Mesenchymal stem cell (in vitro differentiated cells and primary cell): Measurements from ENCODE around the gene MYL4.
"Not testable (repeated sequence)": the region's sequence is repeated elsewhere in the genome, so short reads cannot be mapped to it uniquely, and the experiment has no call there.

ENCODE experiments used
- DNase-seq: peaks from one replicate; pipeline ENCODE4 v3.0.0-alpha.2; 2013
- H2AFZ ChIP-seq: one replicate; pipeline ENCODE4 v1.6.1; 2013; ENCODE audit warnings: low read depth, mild to moderate bottlenecking, control low read depth, inconsistent platforms, low read length, moderate library complexity
- H2AK5ac ChIP-seq: 2 replicates; pipeline ENCODE4 v1.6.1; 2013; ENCODE audit warnings: low read length, moderate library complexity, mild to moderate bottlenecking, inconsistent platforms; ENCODE audit not compliant: severe bottlenecking
- H2BK120ac ChIP-seq: one replicate; pipeline ENCODE4 v1.6.1; 2013; ENCODE audit warnings: low read depth, mild to moderate bottlenecking, inconsistent platforms, low read length, moderate library complexity
- H2BK12ac ChIP-seq, 2 experiments: one replicate each; pipeline ENCODE4 v1.6.1; 2013; ENCODE audit warnings: inconsistent platforms in 2 of 2, low read length in 2 of 2, mild to moderate bottlenecking in 2 of 2, moderate library complexity in 2 of 2, control low read depth in 1 of 2
- H2BK15ac ChIP-seq: one replicate; pipeline ENCODE4 v1.6.1; 2013; ENCODE audit warnings: mild to moderate bottlenecking, low read depth, inconsistent platforms; ENCODE audit not compliant: poor library complexity, severe bottlenecking
- H2BK5ac ChIP-seq: 2 replicates; pipeline ENCODE4 v1.6.1; 2013; ENCODE audit warnings: low read depth, mild to moderate bottlenecking, low read length, control low read depth, inconsistent platforms; ENCODE audit not compliant: poor library complexity, severe bottlenecking
- H3K14ac ChIP-seq, 2 experiments: one replicate each; pipeline ENCODE4 v1.6.1; 2013; ENCODE audit warnings: inconsistent platforms in 2 of 2, low read length in 2 of 2, control low read depth in 1 of 2, mild to moderate bottlenecking in 1 of 2, moderate library complexity in 1 of 2
- H3K18ac ChIP-seq, 2 experiments: one replicate each; pipeline ENCODE4 v1.6.1; 2013; ENCODE audit warnings: inconsistent platforms in 2 of 2, low read length in 2 of 2, control low read depth in 1 of 2, low read depth in 1 of 2, mild to moderate bottlenecking in 1 of 2
- H3K23ac ChIP-seq, 2 experiments: one replicate each; pipeline ENCODE4 v1.6.1; 2013; ENCODE audit warnings: inconsistent platforms in 2 of 2, low read length in 2 of 2, mild to moderate bottlenecking in 2 of 2, moderate library complexity in 2 of 2, control low read depth in 1 of 2
- H3K27ac ChIP-seq: 2 replicates; pipeline ENCODE4 v1.5.1; 2013; ENCODE audit warnings: mild to moderate bottlenecking, moderate library complexity, low read length, control low read depth, inconsistent platforms; ENCODE audit not compliant: poor library complexity, severe bottlenecking
- H3K27me3 ChIP-seq, 2 experiments: 2 replicates each; pipeline versions ENCODE4 v1.6.1 to v1.7.0; 2013; ENCODE audit warnings: low read length in 2 of 2, mild to moderate bottlenecking in 2 of 2, moderate library complexity in 2 of 2, control low read depth in 1 of 2, inconsistent platforms in 1 of 2; ENCODE audit not compliant: control insufficient read depth in 1 of 2, insufficient read depth in 1 of 2
- H3K36me3 ChIP-seq, 2 experiments: 2 replicates each; pipeline versions ENCODE4 v1.6.1 to v1.7.0; 2013; ENCODE audit warnings: low read length in 2 of 2, control low read depth in 1 of 2, inconsistent platforms in 1 of 2, low read depth in 1 of 2, mild to moderate bottlenecking in 1 of 2; ENCODE audit not compliant: insufficient read depth in 2 of 2, control insufficient read depth in 1 of 2
- H3K4ac ChIP-seq, 2 experiments: one replicate each; pipeline ENCODE4 v1.6.1; 2013; ENCODE audit warnings: inconsistent platforms in 2 of 2, low read length in 2 of 2, mild to moderate bottlenecking in 2 of 2, moderate library complexity in 2 of 2, control low read depth in 1 of 2, low read depth in 1 of 2
- H3K4me1 ChIP-seq: 2 replicates; pipeline ENCODE4 v1.6.1; 2013; ENCODE audit warnings: low read depth, low read length, control low read depth; ENCODE audit not compliant: control insufficient read depth, insufficient read depth
- H3K4me2 ChIP-seq: 2 replicates; pipeline ENCODE4 v1.6.1; 2013; ENCODE audit warnings: low read length, mild to moderate bottlenecking, inconsistent platforms; ENCODE audit not compliant: poor library complexity, severe bottlenecking
- H3K4me3 ChIP-seq, 2 experiments: 2 replicates each; pipeline versions ENCODE4 v1.5.1 to v1.7.0; 2013; ENCODE audit warnings: low read length in 2 of 2, mild to moderate bottlenecking in 2 of 2, control low read depth in 1 of 2, low read depth in 1 of 2; ENCODE audit not compliant: insufficient read depth in 1 of 2
- H3K79me1 ChIP-seq: replicated peaks from 2 replicates; pipeline ENCODE4 v1.6.1; 2013; ENCODE audit warnings: mild to moderate bottlenecking, control low read depth, low read length, inconsistent platforms; ENCODE audit not compliant: poor library complexity, severe bottlenecking
- H3K9ac ChIP-seq: 2 replicates; pipeline ENCODE4 v1.7.0; 2013; ENCODE audit warnings: mild to moderate bottlenecking, low read length, moderate library complexity
- H3K9me3 ChIP-seq: 2 replicates; pipeline ENCODE4 v1.7.0; 2013; ENCODE audit warnings: mild to moderate bottlenecking, low read length; ENCODE audit not compliant: control insufficient read depth
- H4K8ac ChIP-seq: one replicate; pipeline ENCODE4 v1.6.1; 2013; ENCODE audit warnings: inconsistent platforms, mild to moderate bottlenecking, low read length, moderate library complexity
- H4K91ac ChIP-seq: one replicate; pipeline ENCODE4 v1.6.1; 2013; ENCODE audit warnings: mild to moderate bottlenecking, low read length, inconsistent platforms
- WGBS: methylation state at CpG from one replicate; pipeline ENCODE4 v1.1.7; 2013; ENCODE audit warnings: mixed read lengths; 5-methylcytosine and 5-hydroxymethylcytosine counted together

The MYL4 gene

DNA sequence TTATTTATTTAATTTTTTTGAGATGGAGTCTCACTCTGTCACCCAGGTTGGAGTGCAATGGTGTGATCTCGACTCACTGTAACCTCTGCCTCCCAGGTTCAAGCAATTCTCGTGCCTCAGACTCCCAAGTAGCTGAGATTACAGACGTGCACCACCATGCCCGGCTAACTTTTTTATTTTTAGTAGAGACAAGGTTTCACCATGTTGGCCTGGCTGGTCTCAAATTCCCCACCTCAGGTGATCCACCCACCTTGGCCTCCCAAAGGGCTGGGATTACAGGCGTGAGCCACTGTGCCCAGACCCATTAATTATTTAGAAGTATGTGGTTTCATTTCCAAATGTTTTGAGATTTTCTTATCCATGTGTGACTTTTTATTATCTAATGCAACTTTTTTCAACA lies 42.3 kb upstream of the MYL4 start:
- not testable (repeated sequence) for H2BK5ac ChIP-seq, H3K4ac ChIP-seq
- 97% methylated on average over 4 of the region's 5 CpGs for WGBS

DNA sequence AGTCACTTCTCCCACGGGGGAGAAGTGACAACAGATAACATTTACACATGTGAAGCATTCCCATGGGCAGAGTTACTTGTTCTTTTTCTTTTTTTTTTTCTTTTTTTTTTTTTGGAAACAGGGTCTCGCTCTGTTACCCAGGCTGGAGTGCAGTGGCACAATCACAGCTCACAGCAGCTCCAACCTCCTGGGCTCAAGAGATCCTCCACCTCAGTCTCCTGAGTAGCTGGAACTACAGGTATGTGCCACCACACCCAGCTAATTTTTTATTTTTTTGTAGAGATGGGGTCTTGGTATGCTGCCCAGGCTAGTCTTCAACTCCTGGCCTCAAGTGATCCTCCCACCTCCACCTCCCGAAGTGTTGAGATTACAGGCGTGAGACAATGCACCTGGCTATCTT lies 40.3 kb upstream of the MYL4 start:
- DNase-seq, H2BK120ac ChIP-seq, H3K4ac ChIP-seq, H3K14ac ChIP-seq, H2BK5ac ChIP-seq, H3K9ac ChIP-seq, H2AK5ac ChIP-seq, H3K9me3 ChIP-seq, H4K8ac ChIP-seq, H2BK12ac ChIP-seq, H2BK15ac ChIP-seq, H2AFZ ChIP-seq, H3K27me3 ChIP-seq, H3K4me1 ChIP-seq, H3K4me2 ChIP-seq, H3K27ac ChIP-seq, H3K79me1 ChIP-seq, H3K18ac ChIP-seq, H3K4me3 ChIP-seq, H4K91ac ChIP-seq, H3K23ac ChIP-seq: not testable (repeated sequence)
- H3K36me3 ChIP-seq, result peaks cover 22 to 95% of the 10 kb centered on the region in 2 experiments
- WGBS, result 100% methylated on average over 3 of the region's 4 CpGs

More for the DNA sequence above, 42.3 kb upstream of the MYL4 start:
- H2AK5ac ChIP-seq, H3K4me1 ChIP-seq, H3K14ac ChIP-seq, H3K79me1 ChIP-seq, H3K27ac ChIP-seq, H2BK12ac ChIP-seq, H2BK15ac ChIP-seq, H4K91ac ChIP-seq, H3K18ac ChIP-seq, H3K9me3 ChIP-seq, H4K8ac ChIP-seq, H2BK120ac ChIP-seq, H3K4me2 ChIP-seq, H2AFZ ChIP-seq, H3K23ac ChIP-seq, DNase-seq, H3K9ac ChIP-seq, H3K27me3 ChIP-seq, H3K4me3 ChIP-seq: not testable (repeated sequence)
- peaks cover 19 to 98% of the 10 kb centered on the region in 2 experiments for H3K36me3 ChIP-seq

DNA sequence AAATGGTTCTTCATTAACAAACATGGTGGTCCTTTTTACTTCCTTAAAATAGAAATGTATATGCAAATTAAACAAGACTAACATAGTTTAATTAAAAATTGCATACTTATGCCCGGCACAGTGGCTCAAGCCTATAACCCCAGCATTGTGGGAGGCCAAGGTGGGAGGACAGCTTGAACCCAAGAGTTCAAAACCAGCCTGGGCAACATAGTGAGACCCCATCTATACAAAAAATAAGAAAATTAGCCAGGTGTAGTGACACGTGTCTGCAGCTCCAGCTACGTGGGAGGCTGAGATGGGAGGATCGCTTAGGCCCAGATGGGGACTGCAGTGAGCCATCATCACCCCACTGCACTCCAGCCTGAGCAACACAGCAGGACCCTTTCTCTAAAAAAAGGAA lies 38.4 kb upstream of the MYL4 start:
- H3K4me3 ChIP-seq, result no peak overlapping the region
- peaks cover 2% of the 10 kb centered on the region for H3K4me1 ChIP-seq
- H3K4me2 ChIP-seq, result no peak overlapping the region
- no peak for DNase-seq
- no peak overlapping the region for H3K9ac ChIP-seq
- H3K23ac ChIP-seq, result no peak overlapping the region
- H3K27ac ChIP-seq, result no peak overlapping the region
- no peak overlapping the region for H2BK12ac ChIP-seq
- no peaks in the 10 kb centered on the region for H3K9me3 ChIP-seq
- H3K18ac ChIP-seq, result no peak overlapping the region
- H2AFZ ChIP-seq, result no peak overlapping the region
- H4K91ac ChIP-seq, result no peak overlapping the region
- H2AK5ac ChIP-seq, result no peak overlapping the region
- H3K36me3 ChIP-seq, result peaks cover 23 to 93% of the 10 kb centered on the region in 2 experiments
- WGBS, result 100% methylated on average over 4 of the region's 4 CpGs
- H3K14ac ChIP-seq, result no peak overlapping the region
- H3K4ac ChIP-seq, result no peak overlapping the region
- no peak overlapping the region for H2BK5ac ChIP-seq
- H3K27me3 ChIP-seq, result no peaks in the 10 kb centered on the region
- no peak overlapping the region for H2BK15ac ChIP-seq
- peaks cover 7% of the 10 kb centered on the region for H3K79me1 ChIP-seq
- H2BK120ac ChIP-seq, result no peak overlapping the region
- no peak overlapping the region for H4K8ac ChIP-seq

DNA sequence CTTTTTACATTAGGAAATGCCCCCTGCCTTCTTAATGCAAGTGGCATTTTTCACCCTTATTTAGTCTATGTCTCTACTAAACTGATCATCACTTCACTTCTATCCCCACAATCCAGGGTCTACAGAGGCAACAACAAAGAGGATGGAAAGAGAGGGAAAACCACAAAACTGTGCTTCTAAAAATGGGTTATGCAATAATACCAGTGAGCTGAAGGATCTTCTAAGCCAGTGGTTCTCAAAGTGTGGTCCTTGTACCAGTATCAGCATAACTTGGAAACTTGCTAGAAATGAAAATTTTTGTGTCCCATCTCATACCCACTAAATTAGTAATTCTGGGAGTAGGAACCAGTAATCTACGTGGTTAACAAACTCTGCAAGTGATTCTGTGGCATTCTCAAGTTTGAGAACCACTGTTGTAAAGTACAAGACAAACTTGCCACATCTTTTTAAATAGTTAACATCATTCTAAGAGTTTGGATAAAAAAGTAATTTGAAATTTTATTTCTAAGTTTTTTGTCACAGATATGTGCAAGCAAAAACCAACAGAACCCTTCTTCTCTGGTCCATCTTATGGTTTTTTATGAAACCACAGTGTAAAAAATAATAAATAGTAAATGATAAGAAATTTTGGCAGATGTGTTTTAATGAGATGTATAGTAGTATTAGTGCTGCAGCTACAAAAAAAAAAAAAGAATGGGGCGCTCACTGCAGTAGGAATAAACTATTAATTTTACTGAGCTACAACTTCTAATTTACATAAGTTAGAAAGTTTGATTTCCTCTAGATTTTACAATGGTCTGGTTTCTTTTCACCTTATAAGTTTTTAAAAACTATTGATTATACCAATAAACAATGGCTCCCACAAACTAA lies 36.2 kb upstream of the MYL4 start:
- no peak overlapping the region for H3K4me3 ChIP-seq
- H2BK15ac ChIP-seq, result no peak overlapping the region
- no peak overlapping the region for H3K27ac ChIP-seq
- H3K9me3 ChIP-seq, result no peaks in the 10 kb centered on the region
- H3K4ac ChIP-seq, result no peak overlapping the region
- H3K4me1 ChIP-seq, result peaks cover 2% of the 10 kb centered on the region
- H3K23ac ChIP-seq, result no peak overlapping the region
- no peaks in the 10 kb centered on the region for H3K27me3 ChIP-seq
- no peak overlapping the region for H3K9ac ChIP-seq
- H3K79me1 ChIP-seq, result peaks cover 4% of the 10 kb centered on the region
- no peak overlapping the region for H3K14ac ChIP-seq
- peak; percentile 6 for DNase-seq
- no peak overlapping the region for H4K8ac ChIP-seq
- H2AFZ ChIP-seq, result no peak overlapping the region
- H2AK5ac ChIP-seq, result no peak overlapping the region
- H2BK12ac ChIP-seq, result no peak overlapping the region
- H2BK5ac ChIP-seq, result no peak overlapping the region
- H3K18ac ChIP-seq, result no peak overlapping the region
- peaks cover 25 to 92% of the 10 kb centered on the region in 2 experiments for H3K36me3 ChIP-seq
- 100% methylated on average over 1 of the region's 2 CpGs for WGBS
- no peak overlapping the region for H2BK120ac ChIP-seq
- H3K4me2 ChIP-seq, result no peak overlapping the region
- H4K91ac ChIP-seq, result no peak overlapping the region
